HG02610 (cell line): ENCODE measurements around the gene GCNT3.
A peak's percentile ranks its signal among the peaks of the same experiment; 100 is the strongest.
"Not testable (repeated sequence)": the region's sequence is repeated elsewhere in the genome, so short reads cannot be mapped to it uniquely, and the experiment has no call there.

ENCODE experiments used
- ATAC-seq: cut with Tn5 transposase; IDR thresholded peaks from one replicate; pipeline ENCODE4 v1.9.1; 2021; ENCODE audit warnings: mild to moderate bottlenecking, moderate library complexity; ENCODE audit not compliant: unreplicated experiment

Gene GCNT3

GRCh38 chr15:59616379-59616778 lies 4.8 kb downstream of the GCNT3 start:
- no peak for ATAC-seq

GRCh38 chr15:59618406-59618805 lies 6.8 kb downstream of the GCNT3 start:
- no peak for ATAC-seq

- ATAC-seq = peak; percentile 65
Observed at GRCh38 chr15:59622289-59622688, 10.7 kb downstream of the GCNT3 start.

- no peak for ATAC-seq
Observed at GRCh38 chr15:59632714-59633113, 21.1 kb downstream of the GCNT3 start.

GRCh38 chr15:59636184-59636583 lies 24.6 kb downstream of the GCNT3 start:
- ATAC-seq = no peak

GRCh38 chr15:59637507-59637906 lies 25.9 kb downstream of the GCNT3 start:
- ATAC-seq = not testable (repeated sequence)

- no peak for ATAC-seq
Observed at GRCh38 chr15:59642351-59642750, 30.8 kb downstream of the GCNT3 start.

GRCh38 chr15:59644756-59645155 lies 33.2 kb downstream of the GCNT3 start:
- ATAC-seq = no peak

- not testable (repeated sequence) for ATAC-seq
Observed at GRCh38 chr15:59645812-59646211, 34.2 kb downstream of the GCNT3 start.

- ATAC-seq = no peak
Observed at GRCh38 chr15:59646277-59646676, 34.7 kb downstream of the GCNT3 start.

GRCh38 chr15:59647085-59647484 lies 35.5 kb downstream of the GCNT3 start:
- ATAC-seq = no peak

GRCh38 chr15:59649603-59650002 lies 38.0 kb downstream of the GCNT3 start:
- ATAC-seq = no peak

- ATAC-seq = no peak
Observed at GRCh38 chr15:59654046-59654445, 42.5 kb downstream of the GCNT3 start.

- ATAC-seq = peak; percentile 99
Observed at GRCh38 chr15:59656897-59657634, 45.5 kb downstream of the GCNT3 start, which contains the start of gene GTF2A2. Gene GTF2A2 (minus strand): TSS chr15:59657515. CDS start chr15:59652277, 5,238 bp downstream.

- ATAC-seq = no peak
Observed at GRCh38 chr15:59657635-59658125, 46.1 kb downstream of the GCNT3 start.

- ATAC-seq = no peak
Observed at GRCh38 chr15:59659366-59659765, 47.8 kb downstream of the GCNT3 start.

- ATAC-seq = no peak
Observed at GRCh38 chr15:59662260-59662659, 50.7 kb downstream of the GCNT3 start.

- no peak for ATAC-seq
Observed at GRCh38 chr15:59668556-59668955, 57.0 kb downstream of the GCNT3 start.
